Measurements from ENCODE around the gene VSTM2L. TPM values are rescaled to one million over a fixed set of nuclear protein-coding genes. Genes with fewer than 3 reads are reported as not detected.
A peak's percentile ranks its signal among the peaks of the same experiment; 100 is the strongest.

Gene VSTM2L
- total and polyA plus RNA-seq, 7 donors = 0.05 to 2.8 (median 0.84) TPM

GRCh38 chr20:37871751-37872150 is 31.2 kb upstream of the VSTM2L start:
- no peaks in the 10 kb centered on the region for H3K9me3 ChIP-seq
- no peaks in the 10 kb centered on the region for H3K4me1 ChIP-seq
- H3K27ac ChIP-seq = no peak overlapping the region
- intact Hi-C loops (cut with DNase I) = no loop called here
- no peak for ATAC-seq
- no peak overlapping the region for H3K4me3 ChIP-seq
- no peak for DNase-seq
- no peak for TF ChIP-seq CTCF (IDR thresholded peaks at IDR 0.05)
- 92 to 95% (median 94%) methylated on average over 13 of the region's 13 CpGs for WGBS, 3 donors
- H3K27me3 ChIP-seq (ENCODE audit: insufficient read depth in 3 of 3, low read length in 2 of 3) = no peaks in the 10 kb centered on the region
- H3K36me3 ChIP-seq (ENCODE audit: insufficient read depth in 1 of 2, low read depth in 1 of 2) = peaks cover 0 to 39% of the 10 kb centered on the region in 2 donors

GRCh38 chr20:37872161-37872560 is 30.8 kb upstream of the VSTM2L start:
- Histone ChIP-seq H3K9me3 (no peaks in the 10 kb centered on the region), H3K27me3 (ENCODE audit: insufficient read depth in 3 of 3, low read length in 2 of 3) (no peaks in the 10 kb centered on the region), H3K36me3 (ENCODE audit: insufficient read depth in 1 of 2, low read depth in 1 of 2) (peaks cover 0 to 39% of the 10 kb centered on the region in 2 donors), H3K4me1 (no peaks in the 10 kb centered on the region), H3K27ac (no peak overlapping the region), H3K4me3 (no peak overlapping the region)
- WGBS, 3 donors = 87 to 89% (median 87%) methylated on average over 9 of the region's 9 CpGs
- no peak for DNase-seq
- TF ChIP-seq CTCF (IDR thresholded peaks at IDR 0.05) = no peak
- ATAC-seq = no peak
- intact Hi-C loops (cut with DNase I) = no loop called here

GRCh38 chr20:37873884-37874283 is 29.0 kb upstream of the VSTM2L start:
- Histone ChIP-seq H3K4me1 (no peaks in the 10 kb centered on the region), H3K36me3 (ENCODE audit: insufficient read depth in 1 of 2, low read depth in 1 of 2) (peaks cover 0 to 36% of the 10 kb centered on the region in 2 donors), H3K4me3 (no peak overlapping the region), H3K27ac (no peak overlapping the region), H3K9me3 (no peaks in the 10 kb centered on the region), H3K27me3 (ENCODE audit: insufficient read depth in 3 of 3, low read length in 2 of 3) (no peaks in the 10 kb centered on the region)
- DNase-seq (no peak), ATAC-seq (no peak)
- no peak for TF ChIP-seq CTCF (IDR thresholded peaks at IDR 0.05)
- WGBS, 3 donors = 92 to 93% (median 93%) methylated on average over 11 of the region's 11 CpGs
- intact Hi-C loops (cut with DNase I) = no loop called here

GRCh38 chr20:37875460-37876175 is 27.3 kb upstream of the VSTM2L start:
- no peak for TF ChIP-seq CTCF (IDR thresholded peaks at IDR 0.05)
- 83 to 88% (median 83%) methylated on average over 24 of the region's 24 CpGs for WGBS, 3 donors

GRCh38 chr20:37876863-37877262 is 26.1 kb upstream of the VSTM2L start:
- DNase-seq (peak in 1 of 2 donors; percentile 32), ATAC-seq (no peak)
- H3K9me3 ChIP-seq = no peaks in the 10 kb centered on the region
- peaks cover 0 to 22% of the 10 kb centered on the region in 2 donors for H3K36me3 ChIP-seq (ENCODE audit: insufficient read depth in 1 of 2, low read depth in 1 of 2)
- peaks cover 8% of the 10 kb centered on the region for H3K4me1 ChIP-seq
- WGBS, 3 donors = 47 to 62% (median 58%) methylated on average over 7 of the region's 7 CpGs
- TF ChIP-seq CTCF (IDR thresholded peaks at IDR 0.05) = no peak
- H3K27me3 ChIP-seq (ENCODE audit: insufficient read depth in 3 of 3, low read length in 2 of 3) = peaks cover 0 to 1% (median 0%) of the 10 kb centered on the region in 3 donors
- no peak overlapping the region for H3K27ac ChIP-seq
- H3K4me3 ChIP-seq = no peak overlapping the region
- intact Hi-C loops (cut with DNase I) = no loop called here

More at GRCh38 chr20:37875460-37876175, 27.3 kb upstream of the VSTM2L start:
- H3K4me3 ChIP-seq = no peak overlapping the region
- no peaks in the 10 kb centered on the region for H3K9me3 ChIP-seq
- peak in 1 of 2 donors; percentile 31 for DNase-seq
- no peaks in the 10 kb centered on the region for H3K4me1 ChIP-seq
- H3K27ac ChIP-seq = no peak overlapping the region
- no peak for ATAC-seq
- intact Hi-C loops (cut with DNase I) = no loop called here
- H3K36me3 ChIP-seq (ENCODE audit: insufficient read depth in 1 of 2, low read depth in 1 of 2) = peaks cover 0 to 33% of the 10 kb centered on the region in 2 donors
- no peaks in the 10 kb centered on the region for H3K27me3 ChIP-seq (ENCODE audit: insufficient read depth in 3 of 3, low read length in 2 of 3)
